GM19025 (cell line): Measurements from ENCODE around the gene MAST1.

ENCODE experiments used
- ATAC-seq: cut with Tn5 transposase; IDR thresholded peaks from one replicate; pipeline ENCODE4 v1.9.1; 2021; ENCODE audit warnings: mild to moderate bottlenecking, low read depth, moderate library complexity; ENCODE audit not compliant: unreplicated experiment

The MAST1 gene

GRCh38 chr19:12867120-12868099 is 29.1 kb downstream of the MAST1 start:
- no peak for ATAC-seq

GRCh38 chr19:12868540-12869112 is 30.3 kb downstream of the MAST1 start:
- no peak for ATAC-seq

DNA sequence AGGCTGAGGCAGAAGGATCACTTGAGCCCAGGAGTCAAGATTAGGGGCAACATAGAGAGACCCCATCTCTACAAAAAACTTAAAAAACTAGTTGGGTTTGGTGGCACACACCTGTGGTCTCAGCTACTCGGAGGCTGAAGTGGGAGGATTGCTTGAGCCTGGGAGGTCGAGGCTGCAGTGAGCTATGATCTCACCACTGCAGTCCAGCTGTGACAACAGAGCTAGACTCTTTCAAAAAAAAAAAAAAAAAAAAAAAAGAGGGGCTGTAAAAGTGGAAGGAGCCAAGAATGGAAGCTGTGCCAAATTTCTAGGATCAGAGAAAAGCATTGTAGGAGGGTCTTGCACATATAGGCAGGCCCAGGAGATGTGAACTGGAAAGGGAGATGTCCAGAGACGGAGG is 33.4 kb downstream of the MAST1 start:
- no peak for ATAC-seq

DNA sequence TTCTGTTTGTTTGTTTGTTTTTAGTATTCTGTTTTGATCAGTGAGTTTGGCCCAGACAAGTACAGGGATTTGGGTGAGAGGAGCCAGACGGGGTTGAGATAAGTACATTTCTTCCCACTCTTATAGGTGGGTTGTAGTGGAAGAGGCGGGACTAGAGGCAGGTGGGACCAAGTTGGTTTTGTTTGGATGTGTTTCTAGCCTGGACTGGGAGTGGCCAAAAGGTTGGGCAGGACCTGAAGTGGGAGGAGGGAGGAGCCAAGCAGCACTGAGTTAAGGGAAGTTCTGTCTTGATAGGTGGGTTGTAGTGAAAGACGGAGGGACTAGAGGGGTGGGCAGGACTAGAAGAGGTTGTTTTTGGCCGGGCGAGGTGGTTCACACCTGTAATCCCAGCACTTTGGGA is 33.9 kb downstream of the MAST1 start:
- no peak for ATAC-seq

DNA sequence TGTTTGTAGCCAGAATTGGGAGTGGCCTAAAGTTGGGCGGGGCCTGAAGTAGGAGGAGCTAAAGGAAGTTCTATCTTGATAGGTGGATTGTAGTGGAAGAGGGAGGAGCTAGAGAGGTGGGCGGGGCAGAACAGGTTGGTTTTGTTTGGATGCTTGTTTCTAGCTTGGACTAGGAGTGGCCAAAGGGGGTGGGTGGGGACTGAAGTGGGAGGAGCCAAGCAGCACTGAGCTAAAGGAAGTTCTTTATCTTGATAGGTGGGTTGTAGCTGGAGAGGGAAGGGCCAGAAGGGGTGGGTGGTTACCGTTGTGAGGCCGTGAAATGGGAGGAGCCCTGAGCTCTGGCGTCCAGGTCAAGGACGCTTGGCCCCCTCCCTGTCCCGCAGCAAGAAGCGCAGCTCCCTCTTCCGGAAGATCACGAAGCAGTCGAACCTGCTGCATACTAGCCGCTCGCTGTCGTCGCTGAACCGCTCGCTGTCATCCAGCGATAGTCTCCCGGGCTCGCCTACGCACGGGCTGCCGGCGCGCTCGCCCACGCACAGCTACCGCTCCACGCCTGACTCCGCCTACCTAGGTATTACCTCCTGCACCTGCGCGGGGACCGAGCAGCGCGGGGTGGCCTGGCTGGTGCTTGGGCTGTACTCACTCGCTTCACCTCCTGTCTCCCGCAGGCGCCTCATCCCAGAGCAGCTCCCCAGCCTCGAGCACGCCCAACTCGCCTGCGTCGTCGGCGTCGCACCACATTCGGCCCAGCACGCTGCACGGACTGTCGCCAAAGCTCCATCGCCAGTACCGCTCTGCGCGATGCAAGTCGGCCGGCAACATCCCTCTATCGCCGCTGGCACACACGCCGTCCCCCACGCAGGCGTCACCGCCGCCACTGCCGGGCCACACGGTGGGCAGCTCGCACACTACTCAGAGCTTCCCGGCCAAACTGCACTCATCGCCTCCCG is 34.9 kb downstream of the MAST1 start:
- ATAC-seq = no peak

GRCh38 chr19:12873891-12874745 is 35.8 kb downstream of the MAST1 start:
- ATAC-seq = no peak

- no peak for ATAC-seq
Observed at GRCh38 chr19:12875086-12875485, 36.8 kb downstream of the MAST1 start.

GRCh38 chr19:12880551-12881171 is 42.3 kb downstream of the MAST1 start:
- ATAC-seq = no peak

DNA sequence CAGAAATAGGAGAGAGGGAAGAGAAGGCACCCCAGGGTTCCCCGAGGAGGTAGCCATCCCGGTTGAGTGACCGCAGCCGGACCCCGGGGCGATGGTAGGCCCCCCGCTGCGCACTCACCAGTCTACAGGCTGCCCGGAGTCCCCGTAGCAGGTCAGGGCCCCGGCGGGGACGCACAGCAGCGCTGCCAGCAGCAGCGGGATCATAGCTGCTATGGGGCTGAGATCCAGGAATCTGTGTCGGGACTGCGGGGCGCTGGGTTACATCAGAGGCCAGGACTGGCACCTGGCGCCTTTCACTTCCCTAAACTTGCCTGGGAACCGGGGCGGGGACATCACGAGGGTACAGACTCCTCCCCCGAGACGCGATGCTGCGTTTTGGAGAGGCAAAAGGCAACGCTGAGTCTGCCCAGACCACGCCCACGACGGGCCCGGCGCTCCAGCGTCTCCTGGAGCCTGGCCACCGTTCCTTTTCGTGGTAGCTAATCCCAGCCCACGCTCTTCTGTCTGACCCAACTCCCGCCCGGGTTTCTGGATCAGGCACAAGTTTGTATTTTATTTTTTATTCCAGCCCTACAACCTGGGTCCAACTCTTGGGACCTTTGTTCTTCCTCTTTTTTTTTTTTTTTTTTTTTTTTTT is 43.0 kb downstream of the MAST1 start, which contains the start of gene DNASE2:
Gene DNASE2 (minus strand): TSS at position 278 of the 637 bp plus-strand sequence. CDS start 74 bp downstream, at position 204.
- ATAC-seq = peak; percentile 83

DNA sequence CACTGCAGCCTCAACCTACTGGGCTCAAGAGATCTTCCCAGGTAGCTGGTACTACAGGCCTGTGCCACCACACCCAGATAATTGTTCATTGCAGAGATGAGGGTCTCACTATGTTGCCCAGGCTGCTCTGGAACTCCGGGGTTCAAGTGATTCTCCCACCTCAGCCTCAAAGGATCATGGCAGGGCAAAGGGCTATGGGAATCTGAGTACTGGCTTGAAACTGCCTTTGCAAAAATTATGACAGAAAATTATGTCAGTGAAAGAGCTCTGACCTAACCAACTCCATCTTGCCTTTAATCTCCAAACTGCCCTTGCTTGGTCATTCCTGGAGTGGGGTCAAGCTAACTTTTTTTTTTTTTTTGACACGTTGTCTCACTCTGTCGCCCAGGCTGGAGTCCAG is 44.3 kb downstream of the MAST1 start:
- ATAC-seq = no peak

- ATAC-seq = no peak
Observed at GRCh38 chr19:12884202-12884601, 45.9 kb downstream of the MAST1 start.

DNA sequence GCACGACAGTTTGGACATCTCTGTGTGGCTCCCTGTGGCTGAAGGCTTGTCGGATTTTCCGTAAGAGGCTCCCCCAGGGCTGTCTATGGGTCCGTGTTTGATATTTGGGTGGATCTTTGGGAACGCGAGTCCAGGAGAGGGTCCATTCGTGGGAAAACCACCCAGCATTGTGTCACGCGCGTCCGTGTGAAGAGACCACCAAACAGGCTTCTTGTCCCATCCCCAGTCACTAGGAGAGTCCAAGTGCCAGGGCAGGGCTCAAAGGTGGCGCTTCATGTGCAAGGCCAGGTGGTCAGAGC is 46.3 kb downstream of the MAST1 start:
- ATAC-seq = no peak

DNA sequence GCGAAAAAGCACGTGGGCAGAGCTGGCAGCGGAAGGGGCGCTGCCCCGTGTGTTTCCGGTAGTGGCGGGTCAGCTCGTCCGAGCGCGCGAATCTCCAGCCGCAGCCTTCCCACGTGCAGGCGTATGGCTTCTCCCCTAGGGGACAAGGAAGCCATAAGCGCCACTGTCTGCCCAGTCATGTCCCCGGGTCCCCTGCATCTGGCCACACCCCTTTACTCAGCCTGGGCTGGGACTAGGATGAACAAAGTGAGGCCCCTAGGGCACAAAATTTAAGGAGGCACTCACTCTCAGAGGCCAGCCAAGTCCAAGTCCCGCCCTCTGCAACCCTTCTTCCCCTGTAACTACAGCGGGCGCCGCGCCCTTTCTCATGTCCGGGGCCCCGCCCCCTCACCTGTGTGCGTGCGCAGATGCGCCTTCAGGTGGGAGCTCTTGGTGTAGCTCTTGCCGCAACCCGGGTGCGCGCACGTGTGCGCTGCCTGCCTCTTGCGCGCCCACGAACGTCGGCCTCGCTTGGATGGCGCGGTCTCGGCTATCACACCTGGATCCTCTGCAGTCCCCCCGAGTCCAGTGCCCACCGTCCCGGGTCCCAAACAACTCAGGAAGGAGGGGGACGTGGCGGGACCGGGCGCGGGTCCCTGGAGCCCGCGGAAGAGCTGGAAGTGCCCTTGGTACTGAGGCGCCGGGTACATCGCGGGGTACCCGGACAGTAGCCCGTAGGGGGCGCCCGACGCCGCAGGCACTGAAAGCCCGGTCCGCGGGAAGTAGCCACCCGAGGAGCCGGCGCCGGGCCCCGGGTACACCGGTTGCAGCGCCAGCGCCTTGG is 46.8 kb downstream of the MAST1 start:
- ATAC-seq = no peak

DNA sequence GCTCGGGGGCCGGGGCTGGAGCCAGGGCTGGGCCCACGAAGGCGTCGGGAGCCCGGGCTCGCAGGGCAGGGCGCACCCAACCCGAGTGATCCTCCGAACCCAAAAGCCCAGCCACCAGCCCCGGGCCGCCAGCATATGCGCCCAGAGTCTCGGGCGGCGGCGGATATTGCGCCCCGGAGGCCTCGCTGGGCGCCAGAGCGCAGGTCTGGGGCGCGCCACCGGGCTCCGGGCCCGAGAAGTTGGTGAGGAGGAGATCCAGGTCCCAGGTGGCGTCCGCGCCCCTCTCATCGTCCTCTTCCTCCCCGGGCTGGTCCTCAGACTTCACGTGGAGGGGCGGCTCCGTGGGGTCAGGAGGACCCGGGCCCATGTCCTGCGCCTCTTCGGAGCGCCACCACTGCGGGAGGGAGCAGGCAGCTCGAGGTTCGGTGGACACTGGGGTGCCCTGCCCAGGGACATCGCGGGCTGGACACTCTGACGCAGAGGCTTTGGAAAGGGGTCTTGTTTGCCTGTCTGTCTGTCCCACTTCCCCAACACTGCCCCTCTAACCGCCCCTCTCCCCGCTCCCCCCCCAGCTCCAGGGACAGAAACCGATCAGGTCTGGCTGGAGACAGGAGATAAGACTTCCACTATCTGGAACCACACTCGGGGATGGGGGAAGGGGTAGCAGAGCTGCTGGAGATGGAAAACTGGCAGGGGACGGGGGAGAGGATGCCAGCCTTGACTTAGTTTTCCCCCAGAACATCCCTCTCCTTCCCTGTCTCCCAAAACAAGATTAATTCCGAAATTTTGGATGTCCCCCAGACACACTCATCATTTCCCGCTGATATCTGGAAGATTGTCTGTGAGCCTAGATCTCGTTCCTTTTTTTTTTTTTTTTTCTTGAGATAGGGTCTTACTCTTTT is 47.7 kb downstream of the MAST1 start:
- ATAC-seq = no peak

GRCh38 chr19:12886651-12886968 is 48.3 kb downstream of the MAST1 start:
- ATAC-seq = no peak

DNA sequence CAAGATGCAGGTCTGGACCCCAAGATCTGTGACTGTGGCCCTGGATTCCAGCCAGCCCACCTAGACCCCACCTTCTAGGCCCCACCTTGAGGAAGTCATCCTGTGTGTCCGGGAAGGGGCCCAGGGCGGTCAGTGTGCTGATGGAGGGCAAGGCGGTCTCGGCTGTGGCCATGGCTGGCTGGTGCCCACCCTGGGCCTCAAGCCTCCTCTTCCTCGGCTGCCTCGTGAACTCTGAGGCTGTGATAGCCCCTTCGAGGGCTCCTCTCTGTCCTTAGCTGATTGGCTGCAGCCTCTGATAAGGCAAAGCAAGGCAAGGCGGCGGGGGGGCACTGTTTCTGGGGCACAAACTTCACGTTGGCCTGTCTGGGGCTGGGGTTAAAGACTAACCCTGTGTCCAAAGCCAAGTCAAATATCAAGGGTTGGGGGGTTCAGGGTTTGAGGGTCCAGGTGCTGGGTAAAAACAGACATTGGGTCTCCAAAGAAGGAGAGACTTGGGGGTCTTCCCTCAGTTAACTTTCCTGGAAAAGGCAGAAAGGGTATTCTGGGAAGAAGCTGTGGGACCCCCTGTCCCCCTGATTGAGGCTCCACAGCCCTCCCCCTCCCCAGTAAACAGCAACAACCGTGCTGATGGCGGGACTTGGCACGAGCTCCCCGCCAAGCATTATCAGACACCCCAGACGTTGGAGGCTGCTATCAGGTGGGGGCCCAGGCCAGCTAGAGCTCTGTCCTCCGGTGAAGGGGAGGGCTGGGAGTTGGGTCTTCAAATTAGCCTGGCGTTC is 48.8 kb downstream of the MAST1 start, which contains the start of gene KLF1:
Gene KLF1 (minus strand): TSS at position 233 of the 779 bp plus-strand sequence. CDS start 61 bp downstream, at position 172.
- no peak for ATAC-seq
